CD14-positive monocyte (primary cell): ENCODE measurements around the gene PPFIBP1. TPM values are rescaled to one million over a fixed set of nuclear protein-coding genes. Genes with fewer than 3 reads are reported as not detected.

Experiments
- DNase-seq, 3 donors: peaks; one replicate each; pipeline ENCODE4 v3.0.0-alpha.2; 2011 to 2022
- H2AFZ ChIP-seq: 2 replicates; pipeline ENCODE4 v1.6.0; 2012; ENCODE audit warnings: mild to moderate bottlenecking, low read depth, low read length, inconsistent platforms; ENCODE audit not compliant: insufficient read depth, poor library complexity, severe bottlenecking
- H3K27ac ChIP-seq, 2 donors: 1 replicate in 1 of 2; 2 replicates in 1 of 2; pipeline ENCODE4 v1.5.1; 2012 to 2013; ENCODE audit warnings: low read length in 2 of 2, control low read depth in 1 of 2, inconsistent platforms in 1 of 2, low read depth in 1 of 2, mild to moderate bottlenecking in 1 of 2
- H3K27me3 ChIP-seq, 2 donors: one replicate each; pipeline versions ENCODE4 v1.6.0 to v1.6.1; 2011 to 2013; ENCODE audit warnings: low read length in 2 of 2; ENCODE audit not compliant: control insufficient read depth in 2 of 2, insufficient read depth in 2 of 2
- H3K36me3 ChIP-seq, 2 donors: replicated peaks in 1 of 2; 1 replicate in 1 of 2; 2 replicates in 1 of 2; pipeline versions ENCODE4 v1.5.1 to v1.6.1; 2012 to 2013; ENCODE audit warnings: low read length in 2 of 2, control low read depth in 1 of 2, inconsistent platforms in 1 of 2, mild to moderate bottlenecking in 1 of 2; ENCODE audit not compliant: insufficient read depth in 2 of 2, control insufficient read depth in 1 of 2
- H3K4me1 ChIP-seq, 2 donors: 1 replicate in 1 of 2; 2 replicates in 1 of 2; pipeline versions ENCODE4 v1.5.1 to v1.6.1; 2012 to 2013; ENCODE audit warnings: low read length in 2 of 2, control low read depth in 1 of 2, inconsistent platforms in 1 of 2, mild to moderate bottlenecking in 1 of 2, moderate library complexity in 1 of 2; ENCODE audit not compliant: insufficient read depth in 2 of 2, control insufficient read depth in 1 of 2
- H3K4me2 ChIP-seq: replicated peaks from 2 replicates; pipeline ENCODE3; 2012; ENCODE audit warnings: low read length, moderate library complexity, mild to moderate bottlenecking; ENCODE audit not compliant: poor library complexity, severe bottlenecking; ENCODE audit errors: extremely low read depth
- H3K4me3 ChIP-seq, 3 experiments: fragments of 200-600 bp in 1 of 3; sonication (generic) in 1 of 3; replicated peaks in 1 of 3; 1 replicate in 2 of 3; 2 replicates in 1 of 3; pipeline ENCODE4 v1.5.1; 2011 to 2013; ENCODE audit warnings: low read length in 3 of 3, mild to moderate bottlenecking in 3 of 3, control low read depth in 2 of 3, low read depth in 2 of 3, inconsistent platforms in 1 of 3, moderate library complexity in 1 of 3
- H3K79me2 ChIP-seq: 2 replicates; pipeline ENCODE4 v1.6.0; 2012; ENCODE audit warnings: mild to moderate bottlenecking, control low read depth, inconsistent platforms, low read length, moderate library complexity; ENCODE audit not compliant: insufficient read depth
- H3K9ac ChIP-seq: 2 replicates; pipeline ENCODE4 v1.6.0; 2017; ENCODE audit warnings: low read length, mild to moderate bottlenecking; ENCODE audit not compliant: insufficient read depth, poor library complexity, severe bottlenecking
- H3K9me3 ChIP-seq, 2 donors: replicated peaks in 1 of 2; 1 replicate in 1 of 2; 2 replicates in 1 of 2; pipeline versions ENCODE4 v1.5.1 to v1.6.1; 2012 to 2013; ENCODE audit warnings: low read length in 2 of 2, control low read depth in 1 of 2; ENCODE audit not compliant: control insufficient read depth in 1 of 2, insufficient read depth in 1 of 2
- H4K20me1 ChIP-seq: 2 replicates; pipeline ENCODE4 v1.6.0; 2012; ENCODE audit warnings: mild to moderate bottlenecking, low read length, control low read depth, moderate library complexity; ENCODE audit not compliant: insufficient read depth
- H3K27ac Mint-ChIP-seq, 7 donors: one replicate each; pipeline ENCODE4 v1.8.0; 2020; ENCODE audit warnings: mild to moderate bottlenecking in 7 of 7, mixed read lengths in 7 of 7, moderate library complexity in 6 of 7, inconsistent platforms in 2 of 7
- H3K27me3 Mint-ChIP-seq, 3 donors: one replicate each; pipeline ENCODE4 v1.8.0; 2021 to 2022; ENCODE audit warnings: low read depth in 3 of 3, mild to moderate bottlenecking in 3 of 3, mixed read lengths in 3 of 3, moderate library complexity in 3 of 3, inconsistent platforms in 1 of 3
- H3K36me3 Mint-ChIP-seq, 2 donors: one replicate each; pipeline ENCODE4 v1.8.0; 2020; ENCODE audit warnings: mixed read lengths in 2 of 2, inconsistent platforms in 1 of 2, mild to moderate bottlenecking in 1 of 2
- H3K4me1 Mint-ChIP-seq: one replicate; pipeline ENCODE4 v1.8.0; 2020; ENCODE audit warnings: mild to moderate bottlenecking, mixed read lengths
- H3K4me3 Mint-ChIP-seq, 2 donors: one replicate each; pipeline ENCODE4 v1.8.0; 2020; ENCODE audit warnings: mild to moderate bottlenecking in 2 of 2, mixed read lengths in 2 of 2, moderate library complexity in 1 of 2
- H3K9me3 Mint-ChIP-seq, 7 donors: one replicate each; pipeline ENCODE4 v1.8.0; 2020 to 2022; ENCODE audit warnings: mixed read lengths in 7 of 7, mild to moderate bottlenecking in 6 of 7, moderate library complexity in 6 of 7, inconsistent platforms in 2 of 7
- WGBS: methylation state at CpG from one replicate; pipeline ENCODE4 v1.1.5; 2013; ENCODE audit warnings: missing lambda C conversion rate; ENCODE audit not compliant: insufficient coverage; 5-methylcytosine and 5-hydroxymethylcytosine counted together
- intact Hi-C, 2 donors: fragments of 100-400 bp; cut with micrococcal nuclease; formaldehyde crosslinking; loops; one replicate each; pipeline versions ENCODE4 v1.15.0 to v1.15.1; 2023
- polyA plus RNA-seq, 3 donors: library from polyadenylated mRNA; depleted of rRNA in 1 of 3; unstranded in 2 of 3; stranded (reverse) in 1 of 3; fragments of 300-500 nt in 2 of 3; fragments of >200 nt in 1 of 3; fragmentation: Illumina TruSeq in 2 of 3; gene quantifications; 1 replicate in 2 of 3; 2 replicates in 1 of 3; pipeline ENCODE4 v1.2.3, GENCODE V29; 2012 to 2021
- TF ChIP-seq, protein P1 (sequence below): fragments of 200-600 bp; IDR thresholded peaks from one replicate; pipeline ENCODE4 v1.8.0; 2022; ENCODE audit warnings: antibody characterized with exemption, mild to moderate bottlenecking

PPFIBP1 gene
- polyA plus RNA-seq, 3 donors: 0.25 to 0.79 (median 0.53) TPM

DNA sequence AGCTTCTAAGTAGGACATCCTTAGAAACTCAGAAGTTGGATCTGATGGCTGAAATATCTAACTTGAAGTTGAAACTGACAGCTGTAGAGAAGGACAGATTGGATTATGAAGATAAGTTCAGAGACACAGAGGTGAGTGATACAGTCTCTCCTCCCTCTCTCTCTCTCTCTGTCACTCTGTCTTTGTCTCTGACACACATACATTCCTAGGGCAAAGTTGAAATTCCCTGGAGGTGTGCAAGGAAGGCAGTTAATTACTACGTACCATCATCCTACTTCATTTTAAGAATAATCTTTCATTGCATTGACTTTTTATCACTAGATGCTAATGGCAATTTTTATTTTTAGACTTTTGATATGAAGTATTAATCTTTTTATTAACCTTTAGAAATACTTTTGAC, 126.0 kb downstream of the PPFIBP1 start:
- no peak overlapping the region for H3K4me3 Mint-ChIP-seq
- Histone ChIP-seq H3K4me1 (no peaks in the 10 kb centered on the region), H3K9me3 (no peaks in the 10 kb centered on the region), H3K9ac (no peak overlapping the region), H3K4me3 (no peak overlapping the region), H3K79me2 (no peaks in the 10 kb centered on the region), H3K27me3 (no peaks in the 10 kb centered on the region), H2AFZ (no peak overlapping the region), H3K36me3 (no peaks in the 10 kb centered on the region), H4K20me1 (no peaks in the 10 kb centered on the region), H3K27ac (no peak overlapping the region), H3K4me2 (no peak overlapping the region)
- intact Hi-C loops: no loop called here
- TF ChIP-seq, protein P1, sequence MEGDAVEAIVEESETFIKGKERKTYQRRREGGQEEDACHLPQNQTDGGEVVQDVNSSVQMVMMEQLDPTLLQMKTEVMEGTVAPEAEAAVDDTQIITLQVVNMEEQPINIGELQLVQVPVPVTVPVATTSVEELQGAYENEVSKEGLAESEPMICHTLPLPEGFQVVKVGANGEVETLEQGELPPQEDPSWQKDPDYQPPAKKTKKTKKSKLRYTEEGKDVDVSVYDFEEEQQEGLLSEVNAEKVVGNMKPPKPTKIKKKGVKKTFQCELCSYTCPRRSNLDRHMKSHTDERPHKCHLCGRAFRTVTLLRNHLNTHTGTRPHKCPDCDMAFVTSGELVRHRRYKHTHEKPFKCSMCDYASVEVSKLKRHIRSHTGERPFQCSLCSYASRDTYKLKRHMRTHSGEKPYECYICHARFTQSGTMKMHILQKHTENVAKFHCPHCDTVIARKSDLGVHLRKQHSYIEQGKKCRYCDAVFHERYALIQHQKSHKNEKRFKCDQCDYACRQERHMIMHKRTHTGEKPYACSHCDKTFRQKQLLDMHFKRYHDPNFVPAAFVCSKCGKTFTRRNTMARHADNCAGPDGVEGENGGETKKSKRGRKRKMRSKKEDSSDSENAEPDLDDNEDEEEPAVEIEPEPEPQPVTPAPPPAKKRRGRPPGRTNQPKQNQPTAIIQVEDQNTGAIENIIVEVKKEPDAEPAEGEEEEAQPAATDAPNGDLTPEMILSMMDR: no peak
- no peaks in the 10 kb centered on the region for H3K9me3 Mint-ChIP-seq
- no peak for DNase-seq
- peaks cover 5% of the 10 kb centered on the region for H3K4me1 Mint-ChIP-seq
- H3K27ac Mint-ChIP-seq: no peak overlapping the region
- no peaks in the 10 kb centered on the region for H3K27me3 Mint-ChIP-seq
- no CpG with 5 or more reads among the region's 1 CpG for WGBS
- H3K36me3 Mint-ChIP-seq: no peaks in the 10 kb centered on the region

DNA sequence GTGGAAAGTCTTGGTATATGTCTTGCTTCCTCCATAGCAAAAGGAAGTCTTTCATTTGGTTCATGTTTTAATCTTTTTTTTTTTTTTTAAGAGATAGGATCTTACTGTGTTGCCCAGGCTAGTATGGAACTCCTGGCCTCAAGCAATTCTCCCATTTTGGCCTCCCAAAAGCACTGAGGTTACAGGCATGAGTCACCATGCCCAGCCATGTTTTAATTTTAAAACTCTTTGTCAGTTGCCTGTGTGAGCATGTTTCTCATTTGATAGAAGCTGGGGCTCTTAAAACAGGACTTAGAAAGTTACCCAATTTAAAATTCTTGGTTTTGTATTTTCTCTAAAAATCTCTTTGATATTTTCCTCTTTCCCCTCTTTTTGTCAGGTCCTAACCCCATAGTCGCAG, 127.2 kb downstream of the PPFIBP1 start:
- no CpG with 5 or more reads among the region's 1 CpG for WGBS
- Histone ChIP-seq H3K79me2 (no peaks in the 10 kb centered on the region), H3K9me3 (no peaks in the 10 kb centered on the region), H4K20me1 (no peaks in the 10 kb centered on the region), H3K4me2 (no peak overlapping the region), H3K4me1 (no peaks in the 10 kb centered on the region), H3K27me3 (no peaks in the 10 kb centered on the region), H3K9ac (no peak overlapping the region), H2AFZ (no peak overlapping the region), H3K27ac (no peak overlapping the region), H3K36me3 (no peaks in the 10 kb centered on the region), H3K4me3 (no peak overlapping the region)
- Mint-ChIP-seq H3K4me1 (peaks cover 5% of the 10 kb centered on the region), H3K27me3 (no peaks in the 10 kb centered on the region), H3K36me3 (no peaks in the 10 kb centered on the region), H3K27ac (no peak overlapping the region), H3K9me3 (no peaks in the 10 kb centered on the region), H3K4me3 (no peak overlapping the region)
- intact Hi-C loops: no loop called here
- no peak for DNase-seq
- TF ChIP-seq, protein P1: no peak
